GM06990 (cell line): ENCODE measurements around the gene TTC7B.

Experiments used
- DNase-seq: peaks from one replicate; pipeline ENCODE4 v3.0.0-alpha.2; 2011; ENCODE audit not compliant: insufficient read length; ENCODE audit errors: extremely low read depth
- H3K27me3 ChIP-seq: replicated peaks from 2 replicates; pipeline ENCODE4 v1.6.0; 2011; ENCODE audit warnings: low read length; ENCODE audit not compliant: control insufficient read depth, insufficient read depth
- H3K36me3 ChIP-seq: 2 replicates; pipeline ENCODE4 v1.5.1; 2011; ENCODE audit warnings: low read length; ENCODE audit not compliant: control insufficient read depth, insufficient read depth
- H3K4me3 ChIP-seq: replicated peaks from 2 replicates; pipeline ENCODE4 v1.5.1; 2011; ENCODE audit warnings: low read depth, mild to moderate bottlenecking, control low read depth, low read length
- CTCF ChIP-seq: IDR thresholded peaks from 2 replicates; pipeline ENCODE4 v1.5.1; 2011; ENCODE audit warnings: low read length, control low read depth, mild to moderate bottlenecking, inconsistent platforms; ENCODE audit not compliant: insufficient read depth, poor library complexity, severe bottlenecking

The TTC7B gene

DNA sequence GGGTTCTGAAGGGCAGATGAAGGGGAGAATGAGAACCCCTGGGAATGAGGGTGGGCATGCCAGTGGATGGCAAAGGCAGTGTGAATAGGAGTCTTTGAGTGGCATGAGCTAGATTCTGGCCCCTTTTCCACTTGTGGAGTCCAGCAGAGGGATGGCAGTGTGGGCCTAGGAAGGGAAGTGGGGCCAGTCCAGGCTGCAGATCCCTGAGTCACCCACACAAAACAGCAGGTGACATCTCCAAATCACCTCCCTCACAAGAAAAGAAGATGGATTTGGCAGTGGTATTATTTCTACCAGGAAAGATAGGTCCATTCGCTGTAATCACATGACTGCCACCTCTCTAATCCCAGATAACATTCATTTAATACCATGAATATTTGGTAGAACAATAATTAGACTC is 151.3 kb downstream of the TTC7B start:
- H3K4me3 ChIP-seq, result no peak overlapping the region
- TF ChIP-seq CTCF, result no peak
- H3K27me3 ChIP-seq, result no peaks in the 10 kb centered on the region; the same call in 1 of the 2 replicates
- H3K36me3 ChIP-seq, result no peaks in the 10 kb centered on the region
- DNase-seq, result no peak

DNA sequence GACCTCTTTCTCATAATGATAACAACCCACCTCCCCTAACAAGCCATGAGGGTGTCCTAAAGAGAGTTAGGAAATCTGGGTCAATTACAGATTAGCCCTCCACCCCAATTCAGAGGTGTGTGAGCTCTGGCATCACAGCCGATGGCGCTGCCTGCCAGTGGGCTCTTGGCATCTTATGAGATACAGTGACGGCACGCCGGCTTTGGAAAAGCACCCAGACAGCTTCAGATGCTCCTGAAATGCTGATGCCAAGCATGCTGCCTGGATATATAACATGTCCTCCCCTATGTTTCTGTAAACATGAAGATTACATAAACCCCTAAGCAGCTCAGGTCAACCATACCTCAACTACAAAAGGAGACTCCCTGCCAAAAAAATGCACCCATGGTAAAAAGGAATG is 152.6 kb downstream of the TTC7B start:
- no peaks in the 10 kb centered on the region for H3K36me3 ChIP-seq
- H3K27me3 ChIP-seq, result no peaks in the 10 kb centered on the region; the same call in 1 of the 2 replicates
- DNase-seq, result no peak
- no peak for TF ChIP-seq CTCF
- H3K4me3 ChIP-seq, result no peak overlapping the region

- Histone ChIP-seq H3K4me3 (no peak overlapping the region), H3K27me3 (no peaks in the 10 kb centered on the region; the same call in 1 of the 2 replicates), H3K36me3 (no peaks in the 10 kb centered on the region)
- TF ChIP-seq CTCF, result no peak
- DNase-seq, result no peak
Observed at GRCh38 chr14:90663140-90663539, 153.1 kb downstream of the TTC7B start.

GRCh38 chr14:90661866-90662265 is 154.4 kb downstream of the TTC7B start:
- H3K27me3 ChIP-seq, result no peaks in the 10 kb centered on the region; the same call in 1 of the 2 replicates
- DNase-seq, result no peak
- TF ChIP-seq CTCF, result no peak
- H3K36me3 ChIP-seq, result no peaks in the 10 kb centered on the region
- H3K4me3 ChIP-seq, result no peak overlapping the region

DNA sequence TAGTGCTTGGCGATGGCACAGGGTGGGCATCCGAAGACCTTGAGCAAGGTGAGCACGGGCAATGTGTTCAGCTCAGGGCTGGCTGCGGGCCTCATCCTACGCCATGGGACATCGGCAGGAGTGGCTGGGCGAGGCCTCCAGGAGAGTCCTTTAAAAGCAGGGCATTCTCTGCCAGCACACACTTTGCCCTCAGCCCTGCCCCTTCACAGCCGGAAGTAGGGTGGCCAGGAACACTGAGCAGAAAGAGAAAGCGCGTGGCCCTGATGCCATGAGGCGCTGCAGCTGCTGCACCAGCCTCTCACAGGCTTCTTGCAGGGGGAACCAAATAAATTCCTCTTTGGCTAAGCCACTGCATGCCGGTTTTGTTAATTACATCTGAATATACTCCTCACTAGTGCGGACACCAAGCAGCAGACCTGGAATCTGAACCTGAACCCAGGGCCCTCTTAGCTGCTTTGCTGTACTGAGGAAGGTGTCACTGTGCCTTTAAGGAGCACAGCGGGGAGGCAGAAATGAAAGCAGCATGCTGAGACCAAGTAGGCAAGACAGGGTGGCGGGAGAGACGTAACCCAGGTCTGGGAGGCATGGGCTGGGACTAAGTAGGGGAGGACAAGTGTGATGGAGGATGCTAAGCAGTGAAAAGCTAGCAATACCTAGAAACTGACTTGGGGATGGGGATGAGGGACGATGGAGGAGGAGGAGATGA is 155.2 kb downstream of the TTC7B start:
- no peak overlapping the region for H3K4me3 ChIP-seq

More for the DNA sequence above, 155.2 kb downstream of the TTC7B start:
- H3K36me3 ChIP-seq, result no peaks in the 10 kb centered on the region
- no peak for TF ChIP-seq CTCF
- H3K27me3 ChIP-seq, result no peaks in the 10 kb centered on the region; the same call in 1 of the 2 replicates
- no peak for DNase-seq
